Measurements from ENCODE around the gene IL17RA. TPM values are rescaled to one million over a fixed set of nuclear protein-coding genes. Genes with fewer than 3 reads are reported as not detected.

The IL17RA gene
- total RNA-seq, 1 donor from 2014 or later, result 21.5 TPM

DNA sequence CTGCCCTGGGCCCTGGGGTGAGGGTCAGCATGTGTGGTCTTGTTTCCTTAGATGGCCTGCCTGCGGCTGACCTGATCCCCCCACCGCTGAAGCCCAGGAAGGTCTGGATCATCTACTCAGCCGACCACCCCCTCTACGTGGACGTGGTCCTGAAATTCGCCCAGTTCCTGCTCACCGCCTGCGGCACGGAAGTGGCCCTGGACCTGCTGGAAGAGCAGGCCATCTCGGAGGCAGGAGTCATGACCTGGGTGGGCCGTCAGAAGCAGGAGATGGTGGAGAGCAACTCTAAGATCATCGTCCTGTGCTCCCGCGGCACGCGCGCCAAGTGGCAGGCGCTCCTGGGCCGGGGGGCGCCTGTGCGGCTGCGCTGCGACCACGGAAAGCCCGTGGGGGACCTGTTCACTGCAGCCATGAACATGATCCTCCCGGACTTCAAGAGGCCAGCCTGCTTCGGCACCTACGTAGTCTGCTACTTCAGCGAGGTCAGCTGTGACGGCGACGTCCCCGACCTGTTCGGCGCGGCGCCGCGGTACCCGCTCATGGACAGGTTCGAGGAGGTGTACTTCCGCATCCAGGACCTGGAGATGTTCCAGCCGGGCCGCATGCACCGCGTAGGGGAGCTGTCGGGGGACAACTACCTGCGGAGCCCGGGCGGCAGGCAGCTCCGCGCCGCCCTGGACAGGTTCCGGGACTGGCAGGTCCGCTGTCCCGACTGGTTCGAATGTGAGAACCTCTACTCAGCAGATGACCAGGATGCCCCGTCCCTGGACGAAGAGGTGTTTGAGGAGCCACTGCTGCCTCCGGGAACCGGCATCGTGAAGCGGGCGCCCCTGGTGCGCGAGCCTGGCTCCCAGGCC, 23.7 kb downstream of the IL17RA start:
- Mint-ChIP-seq H3K36me3 (ENCODE audit: low read depth, unreplicated experiment) (peaks cover 27% of the 10 kb centered on the region), H3K27ac (ENCODE audit: unreplicated experiment) (no peak overlapping the region), H3K4me1 (ENCODE audit: low read depth, unreplicated experiment) (no peaks in the 10 kb centered on the region), H3K4me3 (ENCODE audit: unreplicated experiment) (no peak overlapping the region), H3K27me3 (ENCODE audit: low read depth, unreplicated experiment) (no peaks in the 10 kb centered on the region), H3K9me3 (ENCODE audit: unreplicated experiment) (no peaks in the 10 kb centered on the region)
- no peak overlapping the region for H3K4me3 ChIP-seq (ENCODE audit: insufficient read depth, low read depth, low read length)
- no peaks in the 10 kb centered on the region for H3K79me2 ChIP-seq (ENCODE audit: insufficient read depth, low read length)
- no peak overlapping the region for H3K27ac ChIP-seq (ENCODE audit: low read depth, low read length)
- no peaks in the 10 kb centered on the region for H3K27me3 ChIP-seq (ENCODE audit: insufficient read depth, low read length)
- TF ChIP-seq, protein P1, sequence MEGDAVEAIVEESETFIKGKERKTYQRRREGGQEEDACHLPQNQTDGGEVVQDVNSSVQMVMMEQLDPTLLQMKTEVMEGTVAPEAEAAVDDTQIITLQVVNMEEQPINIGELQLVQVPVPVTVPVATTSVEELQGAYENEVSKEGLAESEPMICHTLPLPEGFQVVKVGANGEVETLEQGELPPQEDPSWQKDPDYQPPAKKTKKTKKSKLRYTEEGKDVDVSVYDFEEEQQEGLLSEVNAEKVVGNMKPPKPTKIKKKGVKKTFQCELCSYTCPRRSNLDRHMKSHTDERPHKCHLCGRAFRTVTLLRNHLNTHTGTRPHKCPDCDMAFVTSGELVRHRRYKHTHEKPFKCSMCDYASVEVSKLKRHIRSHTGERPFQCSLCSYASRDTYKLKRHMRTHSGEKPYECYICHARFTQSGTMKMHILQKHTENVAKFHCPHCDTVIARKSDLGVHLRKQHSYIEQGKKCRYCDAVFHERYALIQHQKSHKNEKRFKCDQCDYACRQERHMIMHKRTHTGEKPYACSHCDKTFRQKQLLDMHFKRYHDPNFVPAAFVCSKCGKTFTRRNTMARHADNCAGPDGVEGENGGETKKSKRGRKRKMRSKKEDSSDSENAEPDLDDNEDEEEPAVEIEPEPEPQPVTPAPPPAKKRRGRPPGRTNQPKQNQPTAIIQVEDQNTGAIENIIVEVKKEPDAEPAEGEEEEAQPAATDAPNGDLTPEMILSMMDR (IDR thresholded peaks at IDR 0.05; ENCODE audit: insufficient read depth, low read depth, low read length), result no peak
- no peaks in the 10 kb centered on the region for H3K4me1 ChIP-seq (ENCODE audit: insufficient read depth, low read length)
- DNase-seq (ENCODE audit: low read depth) (no peak), FAIRE-seq (no peak)
- peaks cover 3% of the 10 kb centered on the region for H3K36me3 ChIP-seq (ENCODE audit: insufficient read depth, low read length)
- no peak overlapping the region for H3K4me2 ChIP-seq (ENCODE audit: low read length)
- H4K20me1 ChIP-seq (ENCODE audit: insufficient read depth, low read length), result peaks cover 14% of the 10 kb centered on the region
- no peak overlapping the region for H2AFZ ChIP-seq (ENCODE audit: low read depth, low read length)
- H3K9ac ChIP-seq (ENCODE audit: low read length), result no peak overlapping the region
- H3K9me3 ChIP-seq (ENCODE audit: insufficient read depth, low read depth, low read length), result no peaks in the 10 kb centered on the region

DNA sequence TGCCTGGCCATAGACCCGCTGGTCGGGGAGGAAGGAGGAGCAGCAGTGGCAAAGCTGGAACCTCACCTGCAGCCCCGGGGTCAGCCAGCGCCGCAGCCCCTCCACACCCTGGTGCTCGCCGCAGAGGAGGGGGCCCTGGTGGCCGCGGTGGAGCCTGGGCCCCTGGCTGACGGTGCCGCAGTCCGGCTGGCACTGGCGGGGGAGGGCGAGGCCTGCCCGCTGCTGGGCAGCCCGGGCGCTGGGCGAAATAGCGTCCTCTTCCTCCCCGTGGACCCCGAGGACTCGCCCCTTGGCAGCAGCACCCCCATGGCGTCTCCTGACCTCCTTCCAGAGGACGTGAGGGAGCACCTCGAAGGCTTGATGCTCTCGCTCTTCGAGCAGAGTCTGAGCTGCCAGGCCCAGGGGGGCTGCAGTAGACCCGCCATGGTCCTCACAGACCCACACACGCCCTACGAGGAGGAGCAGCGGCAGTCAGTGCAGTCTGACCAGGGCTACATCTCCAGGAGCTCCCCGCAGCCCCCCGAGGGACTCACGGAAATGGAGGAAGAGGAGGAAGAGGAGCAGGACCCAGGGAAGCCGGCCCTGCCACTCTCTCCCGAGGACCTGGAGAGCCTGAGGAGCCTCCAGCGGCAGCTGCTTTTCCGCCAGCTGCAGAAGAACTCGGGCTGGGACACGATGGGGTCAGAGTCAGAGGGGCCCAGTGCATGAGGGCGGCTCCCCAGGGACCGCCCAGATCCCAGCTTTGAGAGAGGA, 24.5 kb downstream of the IL17RA start:
- Histone ChIP-seq H3K9me3 (ENCODE audit: insufficient read depth, low read depth, low read length) (no peaks in the 10 kb centered on the region), H3K4me2 (ENCODE audit: low read length) (no peak overlapping the region), H3K9ac (ENCODE audit: low read length) (no peak overlapping the region), H3K27me3 (ENCODE audit: insufficient read depth, low read length) (no peaks in the 10 kb centered on the region), H3K4me1 (ENCODE audit: insufficient read depth, low read length) (no peaks in the 10 kb centered on the region), H3K79me2 (ENCODE audit: insufficient read depth, low read length) (no peaks in the 10 kb centered on the region), H3K36me3 (ENCODE audit: insufficient read depth, low read length) (peaks cover 3% of the 10 kb centered on the region), H4K20me1 (ENCODE audit: insufficient read depth, low read length) (peaks cover 12% of the 10 kb centered on the region), H2AFZ (ENCODE audit: low read depth, low read length) (no peak overlapping the region), H3K27ac (ENCODE audit: low read depth, low read length) (no peak overlapping the region), H3K4me3 (ENCODE audit: insufficient read depth, low read depth, low read length) (no peak overlapping the region)
- FAIRE-seq (no peak), DNase-seq (ENCODE audit: low read depth) (no peak)
- Mint-ChIP-seq H3K4me3 (ENCODE audit: unreplicated experiment) (no peak overlapping the region), H3K27me3 (ENCODE audit: low read depth, unreplicated experiment) (no peaks in the 10 kb centered on the region), H3K36me3 (ENCODE audit: low read depth, unreplicated experiment) (peaks cover 26% of the 10 kb centered on the region), H3K27ac (ENCODE audit: unreplicated experiment) (no peak overlapping the region), H3K4me1 (ENCODE audit: low read depth, unreplicated experiment) (no peaks in the 10 kb centered on the region), H3K9me3 (ENCODE audit: unreplicated experiment) (no peaks in the 10 kb centered on the region)
- TF ChIP-seq, protein P1 (IDR thresholded peaks at IDR 0.05; ENCODE audit: insufficient read depth, low read depth, low read length), result no peak
- no peak for TF ChIP-seq EZH2 (IDR thresholded peaks at IDR 0.05; ENCODE audit: insufficient read depth, low read length)

Data from astrocyte (in vitro differentiated cells and primary cell).